ENCODE results near the gene DPH5. TPM values are rescaled to one million over a fixed set of nuclear protein-coding genes. Genes with fewer than 3 reads are reported as not detected.

DPH5 gene
- total and polyA plus RNA-seq, 10 of the 15 experiments (the other 5 are each of a cell fraction or from before 2014, with no cell fraction given): 44.1 to 95.7 (median 66.4) TPM

GRCh38 chr1:100950781-100951180, 74.8 kb downstream of the DPH5 start:
- Histone ChIP-seq H3K79me2 (ENCODE audit: control insufficient read depth, insufficient read depth, low read length) (no peaks in the 10 kb centered on the region), H3K9ac (ENCODE audit: control insufficient read depth, insufficient read depth, low read length) (no peak overlapping the region), H3K27me3 (replicated peaks in 1 of 2; ENCODE audit: control insufficient read depth in 2 of 2, insufficient read depth in 2 of 2, low read length in 1 of 2) (no peaks in the 10 kb centered on the region), H3K4me2 (ENCODE audit: control insufficient read depth, insufficient read depth) (no peak overlapping the region), H3K36me3 (ENCODE audit: control insufficient read depth in 2 of 2, insufficient read depth in 2 of 2, low read length in 1 of 2) (peaks cover 3 to 16% of the 10 kb centered on the region in 2 experiments; a peak in 3 of 4 replicates), H2AFZ (ENCODE audit: control insufficient read depth, low read depth, low read length) (no peak overlapping the region), H3K9me3 (replicated peaks; ENCODE audit: control insufficient read depth, insufficient read depth, low read length) (peaks cover 4% of the 10 kb centered on the region; the same call in 2 of the 3 replicates), H4K20me1 (ENCODE audit: control insufficient read depth, insufficient read depth) (no peaks in the 10 kb centered on the region), H3K4me1 (ENCODE audit: control insufficient read depth, insufficient read depth, low read length) (peaks cover 10% of the 10 kb centered on the region), H3K27ac (ENCODE audit: control insufficient read depth, insufficient read depth) (no peak overlapping the region), H3K4me3 (no peak overlapping the region)
- intact Hi-C loops (cut with micrococcal nuclease; ENCODE audit: unreplicated experiment) (no loop called here), in situ Hi-C loops (cut with MboI) (no loop called here)
- FAIRE-seq (no peak), ATAC-seq (no peak), DNase-seq (ENCODE audit: low read depth, low spot score) (no peak)
- TF ChIP-seq, protein P1, sequence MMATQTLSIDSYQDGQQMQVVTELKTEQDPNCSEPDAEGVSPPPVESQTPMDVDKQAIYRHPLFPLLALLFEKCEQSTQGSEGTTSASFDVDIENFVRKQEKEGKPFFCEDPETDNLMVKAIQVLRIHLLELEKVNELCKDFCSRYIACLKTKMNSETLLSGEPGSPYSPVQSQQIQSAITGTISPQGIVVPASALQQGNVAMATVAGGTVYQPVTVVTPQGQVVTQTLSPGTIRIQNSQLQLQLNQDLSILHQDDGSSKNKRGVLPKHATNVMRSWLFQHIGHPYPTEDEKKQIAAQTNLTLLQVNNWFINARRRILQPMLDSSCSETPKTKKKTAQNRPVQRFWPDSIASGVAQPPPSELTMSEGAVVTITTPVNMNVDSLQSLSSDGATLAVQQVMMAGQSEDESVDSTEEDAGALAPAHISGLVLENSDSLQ (IDR thresholded peaks at IDR 0.05): no peak
- TF ChIP-seq CHD2 (IDR thresholded peaks at IDR 0.05; ENCODE audit: borderline replicate concordance, low read depth, low read length) (no peak), SPI1 (IDR thresholded peaks at IDR 0.05; ENCODE audit: borderline replicate concordance, insufficient read depth, low read depth, low read length) (no peak), FOS (IDR thresholded peaks at IDR 0.05; ENCODE audit: borderline replicate concordance, extremely low read depth, insufficient read length) (no peak), HDAC6 (IDR thresholded peaks at IDR 0.05; ENCODE audit: unreplicated experiment) (no peak), SUPT20H (IDR thresholded peaks at IDR 0.05; ENCODE audit: borderline replicate concordance, control insufficient read depth, low read depth, low read length) (no peak), RELA (IDR thresholded peaks at IDR 0.05; ENCODE audit: borderline replicate concordance, partially characterized antibody) (no peak), EGR1 (IDR thresholded peaks at IDR 0.05; ENCODE audit: borderline replicate concordance in 1 of 2, low read depth in 2 of 2, low read length in 2 of 2) (no peak), TARDBP (IDR thresholded peaks at IDR 0.05; ENCODE audit: borderline replicate concordance) (no peak), ZNF24 (IDR thresholded peaks at IDR 0.05) (no peak), NFYA (IDR thresholded peaks at IDR 0.05; ENCODE audit: borderline replicate concordance, low read depth, low read length) (no peak), SMARCA5 (IDR thresholded peaks at IDR 0.05) (no peak), KDM1A (IDR thresholded peaks at IDR 0.05; ENCODE audit: borderline replicate concordance) (no peak), RAD21 (IDR thresholded peaks at IDR 0.05; ENCODE audit: insufficient read depth, low read depth, low read length) (no peak), SIX5 (IDR thresholded peaks at IDR 0.05; ENCODE audit: low read depth, low read length, severe bottlenecking) (no peak)
- TF ChIP-seq, protein P2, sequence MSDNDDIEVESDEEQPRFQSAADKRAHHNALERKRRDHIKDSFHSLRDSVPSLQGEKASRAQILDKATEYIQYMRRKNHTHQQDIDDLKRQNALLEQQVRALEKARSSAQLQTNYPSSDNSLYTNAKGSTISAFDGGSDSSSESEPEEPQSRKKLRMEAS (IDR thresholded peaks at IDR 0.05; ENCODE audit: low read depth, low read length): no peak
- TF ChIP-seq, protein P3, sequence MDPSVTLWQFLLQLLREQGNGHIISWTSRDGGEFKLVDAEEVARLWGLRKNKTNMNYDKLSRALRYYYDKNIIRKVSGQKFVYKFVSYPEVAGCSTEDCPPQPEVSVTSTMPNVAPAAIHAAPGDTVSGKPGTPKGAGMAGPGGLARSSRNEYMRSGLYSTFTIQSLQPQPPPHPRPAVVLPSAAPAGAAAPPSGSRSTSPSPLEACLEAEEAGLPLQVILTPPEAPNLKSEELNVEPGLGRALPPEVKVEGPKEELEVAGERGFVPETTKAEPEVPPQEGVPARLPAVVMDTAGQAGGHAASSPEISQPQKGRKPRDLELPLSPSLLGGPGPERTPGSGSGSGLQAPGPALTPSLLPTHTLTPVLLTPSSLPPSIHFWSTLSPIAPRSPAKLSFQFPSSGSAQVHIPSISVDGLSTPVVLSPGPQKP (IDR thresholded peaks at IDR 0.05; ENCODE audit: low read depth, low read length): no peak
- TF ChIP-seq, protein P4, sequence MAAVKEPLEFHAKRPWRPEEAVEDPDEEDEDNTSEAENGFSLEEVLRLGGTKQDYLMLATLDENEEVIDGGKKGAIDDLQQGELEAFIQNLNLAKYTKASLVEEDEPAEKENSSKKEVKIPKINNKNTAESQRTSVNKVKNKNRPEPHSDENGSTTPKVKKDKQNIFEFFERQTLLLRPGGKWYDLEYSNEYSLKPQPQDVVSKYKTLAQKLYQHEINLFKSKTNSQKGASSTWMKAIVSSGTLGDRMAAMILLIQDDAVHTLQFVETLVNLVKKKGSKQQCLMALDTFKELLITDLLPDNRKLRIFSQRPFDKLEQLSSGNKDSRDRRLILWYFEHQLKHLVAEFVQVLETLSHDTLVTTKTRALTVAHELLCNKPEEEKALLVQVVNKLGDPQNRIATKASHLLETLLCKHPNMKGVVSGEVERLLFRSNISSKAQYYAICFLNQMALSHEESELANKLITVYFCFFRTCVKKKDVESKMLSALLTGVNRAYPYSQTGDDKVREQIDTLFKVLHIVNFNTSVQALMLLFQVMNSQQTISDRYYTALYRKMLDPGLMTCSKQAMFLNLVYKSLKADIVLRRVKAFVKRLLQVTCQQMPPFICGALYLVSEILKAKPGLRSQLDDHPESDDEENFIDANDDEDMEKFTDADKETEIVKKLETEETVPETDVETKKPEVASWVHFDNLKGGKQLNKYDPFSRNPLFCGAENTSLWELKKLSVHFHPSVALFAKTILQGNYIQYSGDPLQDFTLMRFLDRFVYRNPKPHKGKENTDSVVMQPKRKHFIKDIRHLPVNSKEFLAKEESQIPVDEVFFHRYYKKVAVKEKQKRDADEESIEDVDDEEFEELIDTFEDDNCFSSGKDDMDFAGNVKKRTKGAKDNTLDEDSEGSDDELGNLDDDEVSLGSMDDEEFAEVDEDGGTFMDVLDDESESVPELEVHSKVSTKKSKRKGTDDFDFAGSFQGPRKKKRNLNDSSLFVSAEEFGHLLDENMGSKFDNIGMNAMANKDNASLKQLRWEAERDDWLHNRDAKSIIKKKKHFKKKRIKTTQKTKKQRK (IDR thresholded peaks at IDR 0.05; ENCODE audit: low read depth, low read length): no peak
- 70% methylated on average over 4 of the region's 4 CpGs for WGBS (ENCODE audit: insufficient coverage, insufficient replicate concordance, low lambda C conversion rate, missing lambda C conversion rate)
- SMC1A ChIA-PET (ENCODE audit: uncharacterized antibody, unreplicated experiment): interaction anchor here (0.9 to 1.2 kb wide), 3 partner anchors 9 to 71 kb away, joined by 3 read pairs; no protein-coding TSS in a partner anchor
- POLR2A ChIA-PET: no interaction called here
- CTCF ChIA-PET: interaction anchor here (1.4 kb wide), 1 partner anchor 30 kb away, joined by 3 read pairs; no protein-coding TSS in a partner anchor
- RAD21 ChIA-PET (ENCODE audit: unreplicated experiment): no interaction called here
- BruUV-seq (replicated peaks): no TSS peak

Measured in GM12878 (cell line).